Heart left ventricle (tissue), 13 donors: Measurements from ENCODE around the gene VWC2.

Source experiments
- CTCF ChIP-seq, 12 donors: fragments of 200-600 bp; sonication (generic) in 4 of 12; IDR thresholded peaks; one replicate each; pipeline versions ENCODE4 v1.5.0 to v1.8.0; 2018 to 2022; ENCODE audit warnings: antibody characterized with exemption in 12 of 12, mild to moderate bottlenecking in 5 of 12
- POLR2A ChIP-seq, 2 donors: fragments of 450-650 bp; IDR thresholded peaks; one replicate each; pipeline ENCODE4 v1.6.1; 2017; ENCODE audit warnings: antibody characterized with exemption in 2 of 2, mild to moderate bottlenecking in 2 of 2, moderate library complexity in 2 of 2
- donor health status: ischemic (EF 13 %, LVEDD 7.1; RV severe dilation, severe dysfunction).
- donor health status: DM: no; HTN: yes; CAD: no.
- donor health status: DM: no; HTN: no; CAD: no.
- donor health status: ischemic (EF 25% LVEDD 6.9; RV normal size, moderate dysfunction).
- donor health status: ischemic (EF 25% LVEDD 5.7; RV mildly dilated, moderate dysfunction).
- donor health status: ischemic (EF 35%, LVEDD 5.7; RV mildly dilated, moderate dysfunction).
- donor health status: nonischemic (EF 11% LVEDD 7.7; RV severe dilation, severe dysfunction).
- donor health status: DM: yes; HTN: yes; CAD: no.
- donor health status: PGD.
- donor health status: ischemic (EF 29% LVEDD 5.4; RV normal size, mild dysfunction).
- donor health status: nonischemic (EF 23%, LVEDD 6.1; RV moderate dilation, normal function).

- no peak for TF ChIP-seq CTCF (IDR thresholded peaks at IDR 0.05)
- TF ChIP-seq POLR2A (IDR thresholded peaks at IDR 0.05), result no peak
These were observed 2.6 kb downstream of the VWC2 start for GRCh38 chr7:49775949-49776443.
